Endometrial microvascular endothelial cells (primary cell): ENCODE measurements around the gene SGTA. TPM values are rescaled to one million over a fixed set of nuclear protein-coding genes. Genes with fewer than 3 reads are reported as not detected.

Experiments used
- in situ Hi-C: cut with HindIII; loops from 2 replicates; pipeline ENCODE4 v1.10.0; 2017; ENCODE audit warnings: low sequenced_read_pairs, low pct_unique_long_range_greater_than_20kb; ENCODE audit errors: inconsistent ontology term
- total RNA-seq: library from RNA; depleted of rRNA; stranded (reverse); fragments of >200 nt; gene quantifications from one replicate; pipeline ENCODE4 v1.2.3, GENCODE V29; 2015; ENCODE audit errors: inconsistent ontology term

The SGTA gene
- total RNA-seq, 1 donor from 2014 or later: 101 TPM

DNA sequence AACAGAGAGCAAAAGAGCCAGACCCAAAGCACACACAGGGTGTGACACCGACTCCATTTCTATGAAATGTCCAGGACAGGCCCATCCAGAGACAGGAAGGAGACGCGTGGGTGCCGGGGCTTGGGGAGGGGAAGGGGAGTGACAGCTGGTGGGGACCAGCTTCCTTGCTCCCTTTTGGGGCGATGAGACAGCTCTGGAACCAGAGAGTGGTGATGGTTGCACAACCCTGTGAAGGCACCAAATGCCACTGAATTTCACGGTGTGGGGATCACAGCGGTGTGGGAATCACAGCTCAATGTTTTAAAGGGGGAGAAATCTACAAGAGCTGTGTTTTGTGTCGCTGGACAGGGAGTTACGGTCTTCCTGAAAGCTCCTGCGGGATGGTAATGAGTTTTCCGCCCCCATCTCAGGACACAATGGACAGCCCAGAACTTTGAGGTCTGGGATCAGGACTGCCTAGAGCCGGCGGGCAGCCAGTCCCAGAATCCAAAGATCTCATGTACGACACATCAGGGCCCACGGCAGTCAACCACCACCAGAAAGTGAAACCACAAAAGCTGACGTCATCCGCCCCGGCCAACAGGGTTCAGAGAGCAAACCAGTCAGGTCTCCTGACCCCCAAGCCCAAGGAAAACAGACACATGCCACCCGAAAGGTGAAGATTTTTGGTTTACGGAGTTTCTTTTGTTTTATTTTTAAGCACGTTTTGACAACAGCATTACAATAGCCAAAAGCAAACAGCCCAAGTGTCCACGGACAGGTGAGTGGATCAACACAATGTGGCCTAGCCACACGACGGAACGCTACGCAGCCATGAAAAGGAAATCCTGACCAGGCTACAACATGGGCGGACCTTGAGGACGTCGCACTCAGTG, 7.3 kb downstream of the SGTA start:
- in situ Hi-C loops: no loop called here

DNA sequence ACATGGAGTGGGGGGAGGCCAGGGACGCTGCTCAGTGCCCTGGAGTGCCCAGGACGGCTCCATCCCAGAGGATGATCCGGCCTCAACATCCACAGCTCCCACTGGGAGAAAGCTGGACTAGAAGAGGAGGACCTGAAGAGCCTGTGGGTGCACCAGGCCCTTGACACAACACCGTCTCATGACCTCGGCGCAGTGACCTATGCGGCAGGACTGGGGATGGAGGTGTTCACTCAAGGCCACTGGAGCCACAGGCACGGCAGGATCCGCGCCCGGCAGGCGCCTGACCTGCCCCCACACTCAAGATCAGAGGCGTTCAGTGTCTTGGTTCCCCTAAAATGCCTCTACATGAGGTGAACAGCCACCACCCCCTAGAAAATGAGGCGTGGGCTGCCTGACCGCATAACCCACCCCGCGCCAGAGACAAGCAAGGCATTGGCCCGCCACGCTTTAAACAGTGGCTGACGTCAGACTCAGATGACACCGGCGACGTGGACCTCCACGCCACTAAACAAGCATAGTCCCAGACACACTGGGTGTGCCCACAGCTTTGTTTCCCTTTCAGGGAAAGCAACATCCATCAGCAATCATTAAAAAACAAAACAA, 8.0 kb downstream of the SGTA start:
- in situ Hi-C loops: no loop called here

DNA sequence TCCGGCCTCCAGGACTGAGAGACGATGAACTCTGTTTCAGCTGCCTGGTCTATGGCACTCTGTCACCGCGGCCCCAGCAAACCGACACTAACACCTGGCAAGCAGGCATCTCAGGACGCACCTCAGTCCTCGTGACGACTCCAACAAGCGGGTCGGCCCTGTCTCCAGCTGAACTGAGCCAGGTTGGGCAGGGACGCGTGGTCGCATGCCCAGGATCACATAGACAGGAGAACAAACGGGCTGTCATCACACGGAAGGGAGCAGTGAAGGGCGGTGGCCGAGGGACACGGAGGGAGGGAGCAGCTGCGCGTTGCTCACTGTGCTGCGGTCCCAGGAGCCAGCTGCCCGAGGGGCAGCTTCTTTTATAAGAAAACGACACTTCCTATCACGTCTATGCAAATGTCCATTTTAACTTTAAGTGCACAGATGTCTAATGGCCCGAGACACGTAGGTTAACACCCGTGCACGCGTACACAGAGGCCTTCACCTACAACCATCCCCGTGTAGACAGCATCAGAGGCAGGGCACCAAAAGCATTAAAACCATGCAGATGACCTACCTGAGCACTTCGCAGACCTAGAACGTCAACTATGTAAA, 8.9 kb downstream of the SGTA start:
- in situ Hi-C loops: no loop called here

DNA sequence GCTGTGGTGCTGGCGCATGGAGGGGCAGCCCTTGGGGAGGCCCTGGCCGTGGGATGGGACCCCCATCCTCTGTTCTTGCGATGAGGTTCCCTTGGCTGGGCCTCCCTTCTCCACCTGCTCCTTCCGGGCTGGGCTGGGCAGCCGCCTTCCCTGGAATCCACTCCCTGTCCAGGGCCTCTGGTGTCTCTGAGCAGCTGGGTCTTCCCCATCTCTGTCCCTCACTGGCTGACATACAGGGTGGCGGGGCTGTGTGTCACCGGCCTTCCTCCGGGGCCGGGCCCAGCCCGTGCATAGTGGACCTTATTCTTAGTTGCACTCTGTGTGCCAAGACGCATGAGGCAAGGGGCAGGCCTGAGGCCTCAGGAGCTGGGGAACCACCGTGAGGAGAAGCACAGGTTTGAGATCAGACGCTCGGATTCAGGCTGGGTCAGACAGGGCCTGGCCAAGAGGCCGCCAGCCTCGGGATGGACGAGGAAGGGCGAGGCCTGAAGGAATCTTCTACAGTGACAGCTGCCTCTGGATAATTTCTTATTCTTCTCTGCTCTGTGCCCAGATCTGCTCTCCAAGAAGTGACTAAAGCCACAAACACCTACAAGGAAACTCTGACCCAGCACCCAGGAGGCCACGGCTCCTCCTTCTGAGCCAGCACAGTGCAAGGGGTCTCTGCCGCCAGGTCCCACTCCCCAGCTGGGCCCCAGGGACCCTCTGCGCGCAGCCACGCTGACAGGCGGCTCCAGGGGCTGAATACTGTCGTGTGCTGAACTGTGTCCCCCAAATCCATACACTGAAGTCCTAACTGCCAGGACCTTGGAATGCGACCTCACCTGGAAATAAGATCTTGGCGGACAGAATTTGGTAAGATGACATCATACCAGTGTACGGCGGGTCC, 11.0 kb downstream of the SGTA start:
- in situ Hi-C loops: no loop called here

DNA sequence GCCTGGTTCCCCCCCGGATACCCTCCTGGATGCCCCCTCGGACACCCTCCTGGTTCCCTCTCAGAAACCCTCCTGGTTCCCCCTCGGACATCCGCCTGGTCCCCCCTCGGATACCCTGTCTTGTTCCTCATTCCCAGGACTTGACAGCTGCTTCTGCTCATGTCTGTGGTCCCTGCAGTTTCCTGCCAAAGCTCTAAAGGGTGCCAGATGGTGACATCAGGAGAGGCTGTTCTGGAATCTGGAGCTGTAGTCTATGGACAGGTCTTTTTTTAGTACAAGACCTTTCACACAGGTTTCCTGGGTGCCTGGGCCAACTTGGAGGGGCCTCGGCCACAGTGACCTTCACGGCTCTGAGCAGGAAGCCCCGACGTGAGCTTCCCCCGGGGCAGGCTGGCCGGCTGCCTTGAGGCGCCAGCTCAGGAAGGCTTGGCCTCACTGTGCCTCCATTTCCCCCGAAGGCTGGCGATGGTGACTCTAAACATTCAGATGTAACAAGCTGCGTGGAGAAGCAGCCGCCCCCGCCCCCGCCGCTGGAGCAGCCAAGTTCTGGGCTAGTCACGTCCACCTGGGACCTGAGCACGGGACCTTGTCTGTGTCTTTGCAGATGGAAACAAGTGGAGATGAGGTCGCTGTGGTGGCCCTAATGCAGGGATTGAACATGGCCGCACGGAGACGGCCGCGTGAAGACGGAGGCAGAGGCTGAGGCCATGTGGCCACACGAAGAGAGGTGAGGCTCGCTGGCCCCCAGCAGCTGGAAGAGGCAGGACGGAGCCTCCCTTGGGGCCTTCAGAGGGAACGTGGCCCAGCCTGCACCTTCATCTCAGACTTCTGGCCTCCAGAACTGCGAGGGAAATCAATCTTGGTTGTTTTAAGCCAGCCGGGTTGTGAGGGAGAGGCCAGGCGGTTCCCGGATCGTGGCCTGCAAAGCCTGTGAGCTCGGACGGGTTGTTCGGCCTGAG, 12.7 kb downstream of the SGTA start:
- in situ Hi-C loops: no loop called here

- in situ Hi-C loops: no loop called here
These were observed 13.9 kb downstream of the SGTA start for GRCh38 chr19:2769218-2769617.

GRCh38 chr19:2768365-2769132, 14.5 kb downstream of the SGTA start:
- in situ Hi-C loops: no loop called here

- in situ Hi-C loops: no loop called here
These were observed 15.4 kb downstream of the SGTA start for GRCh38 chr19:2767688-2768087.

GRCh38 chr19:2766594-2767372, 16.3 kb downstream of the SGTA start:
- in situ Hi-C loops: no loop called here

DNA sequence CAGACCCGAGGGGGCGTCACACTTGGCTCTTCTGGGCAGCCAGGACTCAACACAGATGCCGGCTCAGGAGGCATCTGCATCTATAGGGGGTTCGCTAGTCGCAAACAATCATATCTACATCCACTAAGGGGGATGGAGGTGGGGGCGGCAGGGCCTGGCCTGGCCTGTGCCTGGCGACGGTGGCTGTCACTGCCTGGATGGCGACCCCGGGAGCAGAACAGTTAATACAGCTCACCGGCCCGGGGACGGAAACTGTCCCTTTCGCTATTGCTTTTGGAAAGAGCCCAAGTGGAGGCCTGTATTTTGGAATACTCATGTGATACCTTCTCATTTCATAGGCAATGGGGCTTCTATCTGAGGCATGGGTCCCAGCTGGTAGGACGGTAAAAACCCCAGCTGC, 17.7 kb downstream of the SGTA start:
- in situ Hi-C loops: no loop called here

- in situ Hi-C loops: no loop called here
These were observed 18.1 kb downstream of the SGTA start for GRCh38 chr19:2764945-2765344.

GRCh38 chr19:2763687-2764086, 19.4 kb downstream of the SGTA start:
- in situ Hi-C loops: no loop called here

DNA sequence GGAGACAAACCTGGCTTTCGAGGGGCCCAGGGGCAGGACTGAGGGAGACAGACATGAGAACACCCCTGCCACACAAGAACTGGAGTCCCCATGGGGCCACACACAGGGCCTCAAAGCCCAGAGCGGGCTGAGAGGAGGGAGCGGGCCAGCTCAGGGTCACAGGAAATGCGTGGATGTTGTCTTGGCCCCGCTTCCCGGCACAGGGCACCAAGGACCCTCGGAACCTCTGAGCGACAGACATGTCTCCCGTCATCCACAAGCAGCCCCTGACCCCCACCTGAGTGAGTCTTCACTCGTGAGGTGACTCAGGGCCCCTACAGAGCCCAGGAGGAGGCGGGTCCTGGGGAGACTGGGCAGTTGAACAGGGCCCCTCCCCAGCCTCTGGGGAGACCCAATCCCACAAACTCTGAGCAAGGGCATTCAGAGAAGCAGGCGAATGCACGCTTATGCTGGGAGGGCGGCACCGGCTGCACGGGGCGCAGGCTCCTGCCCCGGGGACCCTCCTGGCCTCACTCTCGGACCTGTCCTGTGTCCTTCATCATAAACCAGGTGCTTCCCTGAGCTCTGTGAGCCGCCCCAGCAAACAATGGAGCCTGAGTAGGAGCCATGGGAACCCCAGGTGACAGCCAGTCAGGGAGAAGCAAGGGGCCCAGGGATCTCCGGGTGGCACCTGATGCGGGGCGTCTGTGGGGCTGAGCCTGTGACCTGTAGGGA, 20.1 kb downstream of the SGTA start:
- in situ Hi-C loops: no loop called here

DNA sequence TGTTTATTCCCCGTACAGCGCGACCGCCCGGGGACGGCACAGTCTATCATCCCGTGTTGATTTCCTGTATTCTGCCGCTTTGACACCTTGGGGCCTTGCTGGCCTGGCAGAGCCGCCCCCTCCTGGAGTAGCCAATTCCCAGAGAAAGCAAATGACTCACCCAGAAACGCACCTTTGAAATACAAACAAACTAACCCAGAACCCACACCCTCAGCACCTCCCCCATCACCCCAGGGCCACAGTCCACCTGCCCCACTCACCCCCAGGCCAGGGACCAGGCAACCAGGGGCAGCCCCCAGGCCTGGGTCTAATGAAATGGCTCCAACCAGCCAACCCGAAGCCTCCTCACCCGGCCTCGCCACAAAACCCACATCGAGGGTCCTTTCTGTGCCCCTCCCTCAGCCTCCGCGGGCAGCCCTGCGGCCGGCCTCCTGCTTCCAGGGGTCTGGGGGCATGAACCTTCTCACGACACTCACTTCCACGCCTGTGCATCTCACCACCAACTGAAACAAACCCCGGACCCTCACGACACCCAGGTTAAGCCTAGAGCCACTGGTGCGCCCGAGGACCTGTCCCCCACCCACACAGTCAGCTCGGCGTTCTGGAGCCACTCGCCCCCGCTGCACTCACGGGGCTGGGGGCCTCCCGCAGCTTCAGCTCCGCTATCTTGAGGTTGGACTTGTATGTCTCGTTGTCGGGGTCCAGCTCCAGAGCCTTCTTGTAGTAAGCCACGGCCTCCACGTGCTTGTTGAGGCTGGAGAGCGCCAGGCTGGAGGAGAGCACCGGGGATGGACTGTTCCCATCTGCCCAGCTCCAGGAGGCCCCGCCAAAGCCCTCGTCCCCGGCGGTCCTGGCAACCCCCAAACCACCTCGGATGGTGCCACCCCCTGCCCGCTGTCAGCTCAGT, 20.9 kb downstream of the SGTA start:
- in situ Hi-C loops: no loop called here

DNA sequence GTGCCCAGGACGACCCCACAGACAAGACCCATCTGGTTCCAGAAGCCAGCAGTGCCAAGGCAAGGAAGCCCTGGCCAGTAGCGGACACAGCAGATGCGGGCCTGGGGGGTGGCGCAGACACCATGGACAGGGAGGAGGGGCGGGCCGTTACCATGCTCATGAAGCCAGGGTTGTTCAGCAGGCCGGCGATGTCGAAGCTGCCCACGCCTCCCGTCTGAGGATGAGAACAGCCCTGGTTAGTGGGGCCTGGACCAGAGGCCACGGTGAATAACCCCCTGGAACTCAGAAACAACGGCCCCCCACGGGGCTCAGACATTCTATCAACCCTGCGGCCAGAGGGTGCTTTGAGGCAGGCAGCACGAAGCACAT, 21.8 kb downstream of the SGTA start:
- in situ Hi-C loops: no loop called here
